HG02763 (cell line): ENCODE data around the gene COBL.

Experiments
- ATAC-seq: cut with Tn5 transposase; IDR thresholded peaks from one replicate; pipeline ENCODE4 v1.9.1; 2021; ENCODE audit warnings: mild to moderate bottlenecking, moderate library complexity; ENCODE audit not compliant: unreplicated experiment

The COBL gene

DNA sequence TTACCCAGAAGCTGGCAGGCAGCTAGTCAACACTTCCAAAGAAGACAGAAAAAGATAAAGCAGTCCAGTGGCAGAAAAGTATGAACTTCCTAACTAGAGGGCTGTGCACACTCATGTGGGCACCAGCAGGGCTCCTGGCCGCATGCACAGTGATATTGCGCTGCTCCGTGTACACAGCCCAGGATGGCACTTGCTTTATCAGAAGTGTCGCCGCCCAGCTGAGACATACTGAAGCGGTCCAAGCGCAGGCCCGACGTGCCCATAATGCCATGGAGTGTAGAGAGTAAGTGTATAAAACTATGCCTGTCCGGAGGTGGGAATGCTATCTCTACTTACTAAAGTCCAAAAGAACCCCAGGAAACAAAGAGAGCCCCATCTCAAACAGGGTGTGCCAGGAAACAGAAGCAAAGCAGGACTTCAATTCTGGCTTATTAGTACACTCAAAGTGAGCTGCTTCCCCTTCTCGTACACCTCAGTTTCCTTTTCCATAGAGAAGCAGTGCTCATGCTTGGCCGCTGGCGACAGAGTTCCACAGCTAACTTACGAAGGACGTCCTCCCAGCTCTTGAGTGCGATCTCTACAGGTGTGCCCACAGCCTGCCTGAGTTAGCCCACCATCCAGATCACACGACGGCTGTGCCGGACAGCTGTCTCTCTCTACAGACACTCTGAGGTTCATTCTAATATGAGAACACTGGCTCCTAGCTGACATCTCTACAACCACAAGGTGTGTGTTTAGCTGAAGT is 234.3 kb downstream of the COBL start:
- no peak for ATAC-seq

DNA sequence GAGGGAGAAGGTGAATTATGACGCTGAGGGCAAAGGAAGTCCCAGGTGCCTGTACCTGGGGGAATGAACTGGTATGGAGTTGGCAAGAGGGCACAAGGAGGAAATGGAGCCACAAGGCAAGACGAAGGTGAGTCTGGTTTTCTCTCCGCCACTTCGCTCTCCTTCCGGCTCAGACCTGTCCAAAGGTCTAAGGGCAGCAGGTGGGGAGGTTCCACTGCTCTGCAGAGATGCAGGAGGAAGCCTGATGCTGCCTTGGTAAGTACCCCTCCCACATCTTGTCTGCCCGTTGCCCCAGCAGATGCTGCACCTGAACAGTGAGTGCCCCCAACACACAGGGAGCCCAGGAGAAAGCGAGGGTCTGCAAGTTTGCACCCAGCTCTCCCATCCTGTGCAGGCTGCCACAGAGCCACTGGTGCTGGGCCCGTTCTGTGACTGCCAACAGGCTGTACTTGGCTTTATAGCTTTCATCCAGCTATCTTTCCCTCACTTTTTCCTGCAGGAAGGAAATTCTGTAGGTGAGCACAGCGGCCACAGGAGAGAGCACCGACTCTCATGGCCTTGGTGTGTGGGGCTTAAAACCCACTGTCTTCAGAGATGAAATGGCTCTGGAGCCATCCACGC is 235.2 kb downstream of the COBL start:
- ATAC-seq, result no peak

DNA sequence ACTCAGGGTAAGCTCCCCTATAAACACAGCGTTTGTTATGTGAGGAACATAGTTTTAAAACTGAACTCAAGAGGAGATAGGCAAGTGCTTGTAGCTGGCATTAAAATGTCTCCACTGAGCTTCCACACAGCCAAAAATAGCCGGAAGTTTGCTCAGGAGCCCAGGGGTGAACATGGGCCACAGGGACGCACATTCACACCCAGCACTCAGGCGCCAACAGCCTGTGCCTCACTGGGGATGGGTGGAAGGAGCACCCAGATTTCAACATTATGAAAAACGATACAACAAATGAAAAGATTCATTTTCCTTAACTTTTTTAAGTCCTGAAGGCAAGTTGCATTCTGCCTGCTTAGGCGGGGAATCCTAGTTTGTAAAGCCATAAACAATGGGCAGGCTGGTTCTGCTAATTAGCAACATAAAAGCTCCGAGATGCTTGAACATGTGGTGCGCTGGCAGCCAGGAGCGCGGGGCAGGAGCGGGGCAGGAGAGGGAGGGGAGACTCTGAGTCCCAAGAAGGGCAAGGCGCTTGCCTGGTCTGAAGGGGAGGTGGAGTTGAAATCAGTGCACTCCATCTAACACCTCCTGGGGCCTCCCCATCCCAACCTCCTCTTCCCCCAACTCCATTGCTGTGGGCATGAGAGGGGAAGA is 235.9 kb downstream of the COBL start:
- ATAC-seq, result no peak

GRCh38 chr7:51080216-51080615 is 236.4 kb downstream of the COBL start:
- no peak for ATAC-seq

DNA sequence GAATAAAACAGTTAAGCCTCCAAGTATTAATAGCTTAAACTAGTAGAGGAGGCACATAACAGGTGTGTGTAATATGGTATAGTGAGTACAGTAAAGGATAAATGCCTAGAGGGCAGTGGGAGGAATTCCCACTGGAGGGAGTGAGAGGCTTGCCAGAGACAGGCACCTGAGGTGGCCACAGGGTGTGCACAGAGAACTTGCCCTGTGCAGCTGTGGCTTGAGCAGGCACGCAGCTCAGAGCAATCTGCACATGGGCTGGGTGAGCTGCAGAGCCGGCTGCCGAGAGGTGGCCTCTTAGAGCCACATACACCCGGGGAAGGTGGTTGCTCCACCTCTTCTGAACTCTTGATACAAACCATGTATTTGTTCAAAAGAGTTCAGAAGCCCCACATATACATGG is 237.1 kb downstream of the COBL start:
- no peak for ATAC-seq

- no peak for ATAC-seq
Observed at GRCh38 chr7:51078653-51079052, 238.0 kb downstream of the COBL start.

DNA sequence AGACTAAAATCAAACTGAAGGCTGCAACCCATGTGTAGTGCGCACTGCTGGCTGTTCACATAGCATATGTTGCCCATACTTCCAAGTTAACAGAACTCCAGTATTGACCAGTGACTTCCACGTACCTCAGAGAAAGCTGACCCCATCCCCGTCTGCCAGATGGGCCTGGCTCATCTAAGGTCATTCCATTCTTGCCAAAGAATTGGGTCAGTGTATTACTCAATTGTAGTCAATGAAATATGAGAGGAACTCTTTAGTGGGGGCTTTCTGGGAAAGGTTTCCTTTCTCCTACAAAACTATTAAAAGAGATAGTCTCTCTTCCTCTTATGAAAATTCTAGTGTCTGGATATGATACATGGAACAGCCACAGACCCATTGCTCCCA is 238.6 kb downstream of the COBL start:
- no peak for ATAC-seq

- ATAC-seq, result no peak
Observed at GRCh38 chr7:51077316-51077986, 239.2 kb downstream of the COBL start.

DNA sequence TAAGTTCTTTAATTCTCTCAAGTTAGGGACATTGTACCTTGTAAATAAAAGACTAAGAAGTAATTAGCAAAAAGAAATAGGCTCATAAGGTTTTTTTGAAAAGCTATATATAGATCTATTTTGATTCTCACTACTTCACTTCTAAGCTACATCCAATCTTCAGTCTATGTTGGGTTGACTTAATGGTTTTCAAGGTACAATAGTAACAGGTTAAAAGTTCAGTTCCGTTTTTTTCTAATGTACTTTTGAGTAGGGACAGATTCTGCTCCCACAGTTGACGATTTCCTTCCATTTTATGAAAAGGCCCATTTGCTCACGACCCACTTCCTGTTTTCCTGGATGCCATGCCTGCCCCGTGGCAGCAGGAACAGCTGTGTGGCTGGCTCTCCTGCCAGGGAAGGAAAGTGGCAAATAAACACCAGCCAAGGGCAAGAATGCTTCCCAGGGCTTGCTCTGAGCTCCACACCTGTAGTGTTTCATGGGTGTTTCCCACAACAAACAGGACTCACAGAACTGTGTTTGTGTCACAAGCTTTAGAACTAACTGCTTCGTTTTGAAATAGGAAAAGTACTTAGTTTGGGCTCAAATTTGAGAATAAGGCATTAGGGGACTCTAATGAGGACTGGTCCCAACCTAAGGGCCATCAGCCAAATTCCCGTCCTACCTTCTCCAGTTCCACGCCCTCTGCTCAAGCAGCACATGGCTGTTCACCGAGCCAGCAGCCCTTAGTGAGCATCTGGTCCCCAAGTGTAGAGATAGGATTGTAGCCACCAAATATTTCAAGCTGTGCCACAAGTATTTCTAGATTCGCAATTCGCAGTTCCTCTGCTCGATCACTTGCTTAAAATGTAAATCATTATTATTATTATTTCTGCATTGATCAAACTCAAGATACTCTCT is 240.7 kb downstream of the COBL start:
- no peak for ATAC-seq

DNA sequence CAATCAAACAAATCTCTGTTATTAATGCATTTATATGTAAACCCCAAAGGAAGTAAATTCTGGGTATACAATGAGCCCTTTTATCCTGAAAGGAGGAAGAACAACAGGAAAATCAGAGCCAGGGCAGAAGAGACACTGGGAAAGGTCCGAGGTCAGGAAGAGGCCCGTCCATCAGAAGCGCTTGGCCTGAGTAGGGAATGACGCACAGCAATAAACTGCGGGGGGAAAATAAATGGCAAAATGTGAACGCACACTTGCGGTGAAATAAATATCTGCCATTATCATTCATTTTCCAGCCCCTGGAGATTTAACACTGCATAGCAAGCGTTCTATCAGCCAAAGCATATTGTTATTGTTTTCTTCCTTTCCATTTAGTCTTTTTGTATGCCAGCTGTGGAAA is 243.4 kb downstream of the COBL start:
- no peak for ATAC-seq

DNA sequence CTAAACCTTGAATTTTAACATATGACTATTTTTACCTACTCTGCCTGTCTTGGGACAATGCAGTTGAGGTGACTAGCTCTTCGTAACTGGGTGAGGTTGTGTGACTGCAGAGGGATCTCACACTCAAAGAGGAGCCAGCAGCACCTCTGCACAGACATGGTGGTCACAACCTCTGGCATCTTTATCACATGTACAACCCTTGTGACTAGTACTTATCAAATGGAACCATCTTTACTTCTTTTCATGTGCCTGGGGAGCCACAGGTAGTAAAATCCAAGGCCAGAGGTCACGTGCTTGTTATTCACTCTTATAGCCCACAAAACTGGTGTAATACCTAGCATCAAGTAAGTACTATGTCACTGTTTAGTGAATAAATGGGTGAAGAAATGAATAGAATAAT is 244.3 kb downstream of the COBL start:
- ATAC-seq, result no peak

- no peak for ATAC-seq
Observed at GRCh38 chr7:51071427-51071826, 245.2 kb downstream of the COBL start.

DNA sequence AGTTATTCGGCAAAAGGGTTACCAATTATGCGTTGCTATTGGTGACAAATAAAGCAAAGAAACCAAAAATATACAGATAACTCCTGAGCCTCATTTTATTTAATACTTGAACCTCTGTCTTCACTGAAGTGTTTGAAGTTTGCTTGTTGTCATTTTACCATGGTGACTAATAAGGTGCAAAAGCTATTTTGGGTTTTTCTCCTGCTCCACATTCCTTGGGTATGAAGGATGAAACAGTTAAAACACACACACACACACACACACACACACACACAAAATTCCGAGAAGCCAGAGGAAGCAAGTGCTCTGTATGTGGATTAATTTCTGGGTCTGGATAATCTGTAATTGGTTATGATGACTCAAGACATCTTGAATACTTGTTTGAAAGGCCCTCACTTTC is 246.5 kb downstream of the COBL start:
- no peak for ATAC-seq

GRCh38 chr7:51069411-51070083 is 247.1 kb downstream of the COBL start:
- ATAC-seq, result no peak

DNA sequence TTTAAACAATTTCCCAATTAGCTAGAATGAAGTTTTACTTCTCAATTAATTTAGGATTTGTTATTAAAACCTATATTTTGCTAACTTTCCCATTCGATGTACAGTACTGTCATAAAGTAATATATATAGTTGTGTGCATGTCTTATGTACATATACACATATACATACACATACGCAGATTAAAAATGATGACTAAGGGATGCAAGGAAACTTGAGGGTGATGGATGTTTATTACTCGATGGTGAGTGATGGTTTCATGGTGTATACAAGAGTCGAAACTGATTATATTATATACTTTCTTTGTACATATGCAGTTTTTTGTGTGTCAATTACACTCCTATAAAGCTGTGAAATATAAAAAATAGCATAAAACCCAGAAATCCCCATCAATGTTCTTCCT is 248.2 kb downstream of the COBL start:
- no peak for ATAC-seq

DNA sequence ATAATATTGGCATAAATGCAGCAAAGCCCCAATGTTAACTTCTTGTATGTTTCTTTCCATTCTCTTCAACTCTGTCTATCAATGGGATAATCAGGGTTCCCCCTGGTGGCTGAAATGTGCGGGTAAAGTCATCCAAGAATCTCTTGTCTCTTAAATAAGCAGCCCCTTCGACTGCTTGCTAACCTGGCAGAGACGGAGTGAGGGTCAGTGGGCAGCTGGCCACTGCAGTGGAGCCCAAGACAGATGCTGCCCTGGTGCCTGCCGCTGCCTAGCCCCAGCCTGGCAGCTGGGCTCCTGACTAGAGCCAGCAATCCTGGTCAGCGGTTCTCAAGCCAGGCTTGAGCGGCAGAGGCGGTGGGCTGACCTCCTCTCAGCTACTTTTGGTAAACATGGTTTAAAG is 248.9 kb downstream of the COBL start:
- ATAC-seq, result no peak

DNA sequence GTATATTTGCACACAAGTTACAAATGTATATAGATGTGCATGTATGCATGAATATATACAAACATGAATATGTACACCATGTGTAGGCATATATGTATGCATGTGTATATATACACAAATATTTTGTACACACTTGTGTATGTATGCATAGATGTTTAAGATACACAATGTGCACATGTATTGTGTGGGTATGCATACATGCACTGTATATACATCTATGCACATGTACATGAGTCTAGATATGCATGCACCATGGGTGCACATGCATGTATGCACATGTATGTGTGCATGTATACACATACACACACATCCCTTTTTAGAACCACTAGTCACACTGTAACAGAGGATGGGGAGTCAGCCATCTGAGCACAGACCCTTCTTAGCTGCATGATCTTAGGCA is 249.4 kb downstream of the COBL start:
- ATAC-seq, result no peak

GRCh38 chr7:51066405-51066882 is 250.2 kb downstream of the COBL start:
- ATAC-seq, result no peak

DNA sequence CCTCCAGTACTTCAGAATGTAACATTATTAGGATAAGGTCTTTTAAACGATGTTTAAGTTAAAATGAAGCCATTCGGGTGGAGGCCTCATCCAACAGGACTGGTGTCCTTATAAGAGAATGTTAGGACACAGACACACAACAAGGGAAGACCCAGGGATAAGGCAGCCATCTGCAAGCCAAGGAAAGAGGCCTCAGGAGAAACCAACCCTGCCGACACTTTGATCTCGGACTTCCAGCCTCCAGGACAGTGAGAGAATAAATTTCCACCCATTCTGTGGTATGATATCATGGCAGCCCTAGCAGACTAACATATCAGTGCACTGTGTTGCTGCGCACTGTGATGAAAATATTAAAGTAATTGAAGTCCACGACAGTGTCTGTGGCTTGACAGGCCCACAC is 250.8 kb downstream of the COBL start:
- no peak for ATAC-seq

DNA sequence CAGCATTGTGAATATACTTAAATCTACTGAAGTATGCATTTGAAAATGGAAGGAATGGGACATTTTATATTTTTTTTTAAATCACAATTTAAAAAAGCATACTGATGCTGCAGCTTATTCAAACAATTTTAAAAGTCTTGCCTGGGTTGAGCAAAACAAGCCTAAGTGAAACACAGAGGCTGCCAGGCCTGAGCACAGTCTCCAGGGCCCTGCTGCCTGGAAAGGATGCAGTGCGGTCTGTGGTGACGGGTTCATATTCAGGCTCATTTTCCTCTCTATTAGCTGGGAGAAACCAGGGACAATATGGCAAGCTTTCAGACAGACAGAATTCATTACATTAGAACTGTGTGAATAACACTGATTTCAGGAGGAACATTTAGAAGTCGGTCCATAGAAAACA is 251.9 kb downstream of the COBL start:
- ATAC-seq, result no peak
